Gastrocnemius medialis (tissue), 4 donors: ENCODE measurements around the gene CCDC33. TPM values are rescaled to one million over a fixed set of nuclear protein-coding genes. Genes with fewer than 3 reads are reported as not detected.

Experiments
- ATAC-seq, 2 donors: fragments of 150-250 bp; one replicate each; pipeline ENCODE4 v1.9.1; 2016
- DNase-seq, 2 donors: peaks; one replicate each; pipeline ENCODE4 v3.0.0-alpha.2; 2019
- H3K27ac ChIP-seq, 4 donors: fragments of 200-600 bp; sonication (generic); 1 replicate in 1 of 4; 2 replicates in 3 of 4; pipeline ENCODE4 v1.5.1; 2016 to 2018; ENCODE audit warnings: mild to moderate bottlenecking in 2 of 4, moderate library complexity in 1 of 4
- H3K27me3 ChIP-seq, 3 donors: fragments of 200-600 bp; sonication (generic) in 2 of 3; 1 replicate in 1 of 3; 2 replicates in 2 of 3; pipeline versions ENCODE4 v1.5.1 to v1.6.0; 2016 to 2019; ENCODE audit warnings: mild to moderate bottlenecking in 1 of 3, moderate library complexity in 1 of 3
- H3K36me3 ChIP-seq, 2 donors: fragments of 200-600 bp; sonication (generic) in 1 of 2; one replicate each; pipeline ENCODE4 v1.5.1; 2017 to 2018
- H3K4me1 ChIP-seq, 2 donors: fragments of 200-600 bp; sonication (generic) in 1 of 2; one replicate each; pipeline ENCODE4 v1.5.1; 2016 to 2017; ENCODE audit warnings: mild to moderate bottlenecking in 2 of 2
- H3K4me3 ChIP-seq, 4 donors: fragments of 200-600 bp; sonication (generic) in 3 of 4; 1 replicate in 1 of 4; 2 replicates in 3 of 4; pipeline ENCODE4 v1.5.1; 2016 to 2019; ENCODE audit warnings: mild to moderate bottlenecking in 2 of 4
- H3K9me3 ChIP-seq, 3 donors: fragments of 200-600 bp; sonication (generic) in 2 of 3; 1 replicate in 1 of 3; 2 replicates in 2 of 3; pipeline ENCODE4 v1.5.1; 2016 to 2019
- CTCF ChIP-seq, 5 experiments: fragments of 450-650 bp in 3 of 5; fragments of 200-600 bp in 2 of 5; sonication (generic) in 2 of 5; IDR thresholded peaks in 4 of 5; conservative IDR thresholded peaks in 1 of 5; 1 replicate in 4 of 5; 2 replicates in 1 of 5; pipeline ENCODE4 v1.5.1; 2016 to 2019; ENCODE audit warnings: antibody characterized with exemption in 5 of 5, mild to moderate bottlenecking in 3 of 5, moderate library complexity in 3 of 5
- POLR2A ChIP-seq, 2 donors: fragments of 450-650 bp; IDR thresholded peaks; one replicate each; pipeline ENCODE4 v1.6.1; 2017; ENCODE audit warnings: antibody characterized with exemption in 2 of 2, mild to moderate bottlenecking in 2 of 2, moderate library complexity in 2 of 2
- in situ Hi-C, 4 donors: fragments of 200-750 bp; cut with MboI; loops; one replicate each; pipeline versions ENCODE4 v1.15.0 to v1.8.0; 2017; ENCODE audit warnings: low sequenced_read_pairs in 4 of 4
- intact Hi-C: fragments of 100-400 bp; cut with DNase I; formaldehyde crosslinking; loops from one replicate; pipeline ENCODE4 v1.15.1; 2023; ENCODE audit warnings: low total_unique reads
- total RNA-seq, 4 donors: library from RNA; depleted of rRNA; stranded (reverse); fragments of >200 nt; gene quantifications; one replicate each; pipeline versions ENCODE4 v1.1.0 to v1.2.3, GENCODE V29; 2016

Gene CCDC33
- total RNA-seq, 4 donors from 2014 or later, result not detected

- H3K27ac ChIP-seq, result no peak overlapping the region
- DNase-seq, result no peak
- H3K4me3 ChIP-seq, result no peak overlapping the region
- no peaks in the 10 kb centered on the region for H3K4me1 ChIP-seq
- H3K36me3 ChIP-seq, result no peaks in the 10 kb centered on the region
- intact Hi-C loops, result no loop called here
- H3K9me3 ChIP-seq, result no peaks in the 10 kb centered on the region
- TF ChIP-seq CTCF (IDR thresholded peaks at IDR 0.05 in 4 of 5, conservative IDR thresholded peaks at IDR 0.05 in 1 of 5), result no peak
- TF ChIP-seq POLR2A (IDR thresholded peaks at IDR 0.05), result no peak
- no peaks in the 10 kb centered on the region for H3K27me3 ChIP-seq
- no peak for ATAC-seq
- in situ Hi-C loops, result no loop called here
These were observed 103.2 kb downstream of the CCDC33 start for GRCh38 chr15:74339371-74339770.

- Histone ChIP-seq H3K27ac (no peak overlapping the region), H3K4me1 (no peaks in the 10 kb centered on the region), H3K27me3 (no peaks in the 10 kb centered on the region), H3K36me3 (no peaks in the 10 kb centered on the region), H3K4me3 (no peak overlapping the region), H3K9me3 (no peaks in the 10 kb centered on the region)
- in situ Hi-C loops, result no loop called here
- intact Hi-C loops, result no loop called here
- ATAC-seq, result no peak
- DNase-seq, result no peak
- TF ChIP-seq CTCF (IDR thresholded peaks at IDR 0.05 in 4 of 5, conservative IDR thresholded peaks at IDR 0.05 in 1 of 5), result no peak
- TF ChIP-seq POLR2A (IDR thresholded peaks at IDR 0.05), result no peak
These were observed 104.0 kb downstream of the CCDC33 start for GRCh38 chr15:74340150-74340549.

- ATAC-seq, result no peak
- no peaks in the 10 kb centered on the region for H3K4me1 ChIP-seq
- H3K27me3 ChIP-seq, result no peaks in the 10 kb centered on the region
- in situ Hi-C loops (no loop called here), intact Hi-C loops (no loop called here)
- H3K4me3 ChIP-seq, result no peak overlapping the region
- no peaks in the 10 kb centered on the region for H3K36me3 ChIP-seq
- H3K9me3 ChIP-seq, result no peaks in the 10 kb centered on the region
- no peak for DNase-seq
- TF ChIP-seq CTCF (IDR thresholded peaks at IDR 0.05 in 4 of 5, conservative IDR thresholded peaks at IDR 0.05 in 1 of 5) (no peak), POLR2A (IDR thresholded peaks at IDR 0.05) (no peak)
- H3K27ac ChIP-seq, result no peak overlapping the region
These were observed 107.1 kb downstream of the CCDC33 start for GRCh38 chr15:74343127-74343796.

- intact Hi-C loops (no loop called here), in situ Hi-C loops (no loop called here)
- no peaks in the 10 kb centered on the region for H3K36me3 ChIP-seq
- DNase-seq, result no peak
- H3K27ac ChIP-seq, result no peak overlapping the region
- no peaks in the 10 kb centered on the region for H3K27me3 ChIP-seq
- no peak for ATAC-seq
- no peaks in the 10 kb centered on the region for H3K9me3 ChIP-seq
- no peak for TF ChIP-seq CTCF (IDR thresholded peaks at IDR 0.05 in 4 of 5, conservative IDR thresholded peaks at IDR 0.05 in 1 of 5)
- TF ChIP-seq POLR2A (IDR thresholded peaks at IDR 0.05), result no peak
- H3K4me1 ChIP-seq, result no peaks in the 10 kb centered on the region
- H3K4me3 ChIP-seq, result no peak overlapping the region
These were observed 107.6 kb downstream of the CCDC33 start for GRCh38 chr15:74343797-74344127.

GRCh38 chr15:74345051-74345450 lies 108.9 kb downstream of the CCDC33 start:
- intact Hi-C loops, result no loop called here
- H3K4me1 ChIP-seq, result no peaks in the 10 kb centered on the region
- ATAC-seq (no peak), DNase-seq (no peak)
- TF ChIP-seq POLR2A (IDR thresholded peaks at IDR 0.05) (no peak), CTCF (IDR thresholded peaks at IDR 0.05 in 4 of 5, conservative IDR thresholded peaks at IDR 0.05 in 1 of 5) (no peak)
- no peaks in the 10 kb centered on the region for H3K27me3 ChIP-seq
- no peaks in the 10 kb centered on the region for H3K9me3 ChIP-seq
- no peaks in the 10 kb centered on the region for H3K36me3 ChIP-seq
- H3K4me3 ChIP-seq, result no peak overlapping the region
- in situ Hi-C loops, result no loop called here
- no peak overlapping the region for H3K27ac ChIP-seq
